HEK293 (cell line): ENCODE measurements around the gene KLHL8.

ENCODE experiments used
- CTCF ChIP-seq: fragments of 450-650 bp; formaldehyde crosslinking; IDR thresholded peaks from 2 replicates; pipeline ENCODE4 v1.5.1; 2016; ENCODE audit warnings: missing biosample characterization, missing genetic modification characterization
- REST ChIP-seq: fragments of 450-650 bp; formaldehyde crosslinking; IDR thresholded peaks from 2 replicates; pipeline ENCODE4 v1.5.1; 2016; ENCODE audit warnings: missing biosample characterization, missing genetic modification characterization
- YY1 ChIP-seq: fragments of 450-650 bp; formaldehyde crosslinking; IDR thresholded peaks from 2 replicates; pipeline ENCODE4 v1.5.1; 2018; ENCODE audit warnings: missing biosample characterization, missing genetic modification characterization
- ZBTB10 ChIP-seq: fragments of 450-650 bp; formaldehyde crosslinking; IDR thresholded peaks from 2 replicates; pipeline ENCODE4 v1.5.1; 2016; ENCODE audit warnings: missing biosample characterization, missing genetic modification characterization
- ZNF138 ChIP-seq: fragments of 450-650 bp; formaldehyde crosslinking; IDR thresholded peaks from 2 replicates; pipeline ENCODE4 v1.5.1; 2016; ENCODE audit warnings: missing biosample characterization, missing genetic modification characterization, borderline replicate concordance
- ZNF155 ChIP-seq: fragments of 450-650 bp; formaldehyde crosslinking; IDR thresholded peaks from 2 replicates; pipeline ENCODE4 v1.5.1; 2016; ENCODE audit warnings: missing biosample characterization, missing genetic modification characterization
- ZNF175 ChIP-seq: fragments of 450-650 bp; formaldehyde crosslinking; IDR thresholded peaks from 2 replicates; pipeline ENCODE4 v1.5.1; 2016; ENCODE audit warnings: missing biosample characterization, missing genetic modification characterization
- ZNF350 ChIP-seq: fragments of 450-650 bp; formaldehyde crosslinking; IDR thresholded peaks from 2 replicates; pipeline ENCODE4 v1.5.0; 2017; ENCODE audit warnings: missing biosample characterization, mild to moderate bottlenecking, missing genetic modification characterization
- ZNF558 ChIP-seq: fragments of 450-650 bp; formaldehyde crosslinking; IDR thresholded peaks from 2 replicates; pipeline ENCODE4 v1.5.1; 2016; ENCODE audit warnings: missing biosample characterization, missing genetic modification characterization
- ZNF561 ChIP-seq: fragments of 450-650 bp; IDR thresholded peaks from 2 replicates; pipeline ENCODE4 v1.5.1; 2018; ENCODE audit warnings: missing biosample characterization, missing genetic modification characterization, borderline replicate concordance
- ZNF76 ChIP-seq: fragments of 450-650 bp; formaldehyde crosslinking; IDR thresholded peaks from 2 replicates; pipeline ENCODE4; 2016; ENCODE audit warnings: low read depth, missing biosample characterization, missing genetic modification characterization, borderline replicate concordance
- TF ChIP-seq, protein P1 (sequence below): fragments of 450-650 bp; formaldehyde crosslinking; IDR thresholded peaks from 2 replicates; pipeline ENCODE4 v1.5.1; 2016; ENCODE audit warnings: missing biosample characterization, missing genetic modification characterization
- TF ChIP-seq, protein P2 (sequence below): fragments of 450-650 bp; IDR thresholded peaks from 2 replicates; pipeline ENCODE4 v1.5.1; 2018; ENCODE audit warnings: missing biosample characterization, missing genetic modification characterization

DNA sequence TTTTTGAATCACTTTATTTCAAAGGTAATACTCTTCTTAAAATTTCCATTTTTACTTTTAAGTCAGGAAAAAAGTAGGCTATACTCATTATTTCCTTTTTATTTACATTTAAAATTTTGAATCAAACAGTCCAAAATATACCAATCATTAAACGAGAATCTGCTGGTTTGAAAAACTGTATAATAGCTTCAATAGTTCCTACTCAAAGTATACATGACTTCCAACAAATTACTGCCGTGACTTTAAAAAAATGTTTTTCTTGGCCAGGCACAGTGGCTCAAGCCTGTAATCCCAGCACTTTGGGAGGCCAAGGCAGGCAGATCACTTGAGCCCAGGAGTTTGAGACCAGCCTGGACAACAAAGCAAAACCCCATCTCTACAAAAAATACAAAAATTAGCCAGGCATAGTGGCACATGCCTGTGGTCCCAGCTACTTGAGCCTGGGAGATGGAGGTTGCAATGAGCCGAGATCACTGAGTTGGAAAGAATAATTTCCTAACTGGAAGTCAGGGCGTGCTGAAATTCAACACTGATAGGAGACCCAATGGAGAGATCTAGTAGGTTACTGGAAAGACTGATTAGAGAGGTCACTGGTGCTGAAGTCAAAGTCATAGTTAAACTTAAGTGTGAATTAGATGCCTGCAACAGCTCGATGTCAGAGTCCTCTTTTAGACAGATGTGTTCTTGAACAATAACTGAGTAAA is 9.0 kb downstream of the KLHL8 start:
- no peak for TF ChIP-seq ZBTB10
- no peak for TF ChIP-seq CTCF
- TF ChIP-seq ZNF350 = no peak
- TF ChIP-seq REST = no peak
- no peak for TF ChIP-seq ZNF175 (tag by site-specific recombination)
- no peak for TF ChIP-seq ZNF558 (tag by site-specific recombination)
- TF ChIP-seq YY1 = no peak
- TF ChIP-seq, protein P1, sequence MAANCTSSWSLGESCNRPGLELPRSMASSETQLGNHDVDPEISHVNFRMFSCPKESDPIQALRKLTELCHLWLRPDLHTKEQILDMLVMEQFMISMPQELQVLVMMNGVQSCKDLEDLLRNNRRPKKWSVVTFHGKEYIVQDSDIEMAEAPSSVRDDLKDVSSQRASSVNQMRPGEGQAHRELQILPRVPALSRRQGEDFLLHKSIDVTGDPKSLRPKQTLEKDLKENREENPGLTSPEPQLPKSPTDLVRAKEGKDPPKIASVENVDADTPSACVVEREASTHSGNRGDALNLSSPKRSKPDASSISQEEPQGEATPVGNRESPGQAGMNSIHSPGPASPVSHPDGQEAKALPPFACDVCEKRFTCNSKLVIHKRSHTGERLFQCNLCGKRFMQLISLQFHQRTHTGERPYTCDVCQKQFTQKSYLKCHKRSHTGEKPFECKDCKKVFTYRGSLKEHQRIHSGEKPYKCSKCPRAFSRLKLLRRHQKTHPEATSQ (tag by site-specific recombination) = no peak
- TF ChIP-seq, protein P2, sequence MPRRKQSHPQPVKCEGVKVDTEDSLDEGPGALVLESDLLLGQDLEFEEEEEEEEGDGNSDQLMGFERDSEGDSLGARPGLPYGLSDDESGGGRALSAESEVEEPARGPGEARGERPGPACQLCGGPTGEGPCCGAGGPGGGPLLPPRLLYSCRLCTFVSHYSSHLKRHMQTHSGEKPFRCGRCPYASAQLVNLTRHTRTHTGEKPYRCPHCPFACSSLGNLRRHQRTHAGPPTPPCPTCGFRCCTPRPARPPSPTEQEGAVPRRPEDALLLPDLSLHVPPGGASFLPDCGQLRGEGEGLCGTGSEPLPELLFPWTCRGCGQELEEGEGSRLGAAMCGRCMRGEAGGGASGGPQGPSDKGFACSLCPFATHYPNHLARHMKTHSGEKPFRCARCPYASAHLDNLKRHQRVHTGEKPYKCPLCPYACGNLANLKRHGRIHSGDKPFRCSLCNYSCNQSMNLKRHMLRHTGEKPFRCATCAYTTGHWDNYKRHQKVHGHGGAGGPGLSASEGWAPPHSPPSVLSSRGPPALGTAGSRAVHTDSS (tag by site-specific recombination) = no peak
- no peak for TF ChIP-seq ZNF76 (tag by site-specific recombination)
- TF ChIP-seq ZNF155 (tag by site-specific recombination) = no peak
- no peak for TF ChIP-seq ZNF138 (tag by site-specific recombination)
- no peak for TF ChIP-seq ZNF561
